ENCODE data around the gene WWC2. TPM values are rescaled to one million over a fixed set of nuclear protein-coding genes. Genes with fewer than 3 reads are reported as not detected.

Gene WWC2
- total RNA-seq, 1 donor from 2014 or later, result 48.0 TPM

GRCh38 chr4:183252959-183253358 lies 153.9 kb downstream of the WWC2 start:
- Mint-ChIP-seq H3K36me3 (ENCODE audit: low read depth) (peaks cover 5% of the 10 kb centered on the region), H3K9me3 (ENCODE audit: low read depth) (no peaks in the 10 kb centered on the region), H3K4me3 (ENCODE audit: unreplicated experiment) (no peak overlapping the region), H3K4me1 (ENCODE audit: low read depth) (peaks cover 3% of the 10 kb centered on the region), H3K27me3 (ENCODE audit: low read depth) (no peaks in the 10 kb centered on the region), H3K27ac (ENCODE audit: unreplicated experiment) (no peak overlapping the region)
- DNase-seq (ENCODE audit: low spot score), result no peak
- TF ChIP-seq CTCF (IDR thresholded peaks at IDR 0.05), result no peak

- Mint-ChIP-seq H3K4me1 (ENCODE audit: low read depth) (peaks cover 3% of the 10 kb centered on the region), H3K4me3 (ENCODE audit: unreplicated experiment) (no peak overlapping the region), H3K9me3 (ENCODE audit: low read depth) (no peaks in the 10 kb centered on the region), H3K27ac (ENCODE audit: unreplicated experiment) (no peak overlapping the region), H3K27me3 (ENCODE audit: low read depth) (no peaks in the 10 kb centered on the region), H3K36me3 (ENCODE audit: low read depth) (peaks cover 5% of the 10 kb centered on the region)
- no peak for DNase-seq (ENCODE audit: low spot score)
- no peak for TF ChIP-seq CTCF (IDR thresholded peaks at IDR 0.05)
Measured at GRCh38 chr4:183253451-183253850, 154.4 kb downstream of the WWC2 start.

- H3K9me3 Mint-ChIP-seq (ENCODE audit: low read depth), result no peaks in the 10 kb centered on the region
- no peak for DNase-seq (ENCODE audit: low spot score)
- H3K4me1 Mint-ChIP-seq (ENCODE audit: low read depth), result peaks cover 3% of the 10 kb centered on the region
- TF ChIP-seq CTCF (IDR thresholded peaks at IDR 0.05), result no peak
- no peaks in the 10 kb centered on the region for H3K27me3 Mint-ChIP-seq (ENCODE audit: low read depth)
- no peak overlapping the region for H3K27ac Mint-ChIP-seq (ENCODE audit: unreplicated experiment)
- H3K4me3 Mint-ChIP-seq (ENCODE audit: unreplicated experiment), result no peak overlapping the region
- peaks cover 6% of the 10 kb centered on the region for H3K36me3 Mint-ChIP-seq (ENCODE audit: low read depth)
Measured at GRCh38 chr4:183254162-183254561, 155.1 kb downstream of the WWC2 start.

GRCh38 chr4:183255487-183255886 lies 156.4 kb downstream of the WWC2 start:
- no peak for DNase-seq (ENCODE audit: low spot score)
- TF ChIP-seq CTCF (IDR thresholded peaks at IDR 0.05), result no peak
- H3K27ac Mint-ChIP-seq (ENCODE audit: unreplicated experiment), result no peak overlapping the region
- H3K4me1 Mint-ChIP-seq (ENCODE audit: low read depth), result no peaks in the 10 kb centered on the region
- H3K27me3 Mint-ChIP-seq (ENCODE audit: low read depth), result no peaks in the 10 kb centered on the region
- H3K9me3 Mint-ChIP-seq (ENCODE audit: low read depth), result no peaks in the 10 kb centered on the region
- H3K4me3 Mint-ChIP-seq (ENCODE audit: unreplicated experiment), result no peak overlapping the region
- H3K36me3 Mint-ChIP-seq (ENCODE audit: low read depth), result peaks cover 7% of the 10 kb centered on the region

GRCh38 chr4:183256343-183256742 lies 157.3 kb downstream of the WWC2 start:
- Mint-ChIP-seq H3K4me1 (ENCODE audit: low read depth) (no peaks in the 10 kb centered on the region), H3K4me3 (ENCODE audit: unreplicated experiment) (no peak overlapping the region), H3K27ac (ENCODE audit: unreplicated experiment) (no peak overlapping the region), H3K27me3 (ENCODE audit: low read depth) (no peaks in the 10 kb centered on the region), H3K36me3 (ENCODE audit: low read depth) (peaks cover 7% of the 10 kb centered on the region), H3K9me3 (ENCODE audit: low read depth) (no peaks in the 10 kb centered on the region)
- no peak for TF ChIP-seq CTCF (IDR thresholded peaks at IDR 0.05)
- no peak for DNase-seq (ENCODE audit: low spot score)
